IMR-90 (cell line): Measurements from ENCODE around the gene DCTD.

ENCODE experiments used
- BHLHE40 ChIP-seq: fragments of 150-350 bp; IDR thresholded peaks from 2 replicates; pipeline ENCODE4 v1.6.1; 2016; ENCODE audit warnings: mild to moderate bottlenecking, low read depth, low read length
- CEBPB ChIP-seq: IDR thresholded peaks from 2 replicates; pipeline ENCODE4 v1.6.1; 2012; ENCODE audit warnings: low read depth, low read length, improper control_type of control experiment
- CHD1 ChIP-seq: IDR thresholded peaks from 2 replicates; pipeline ENCODE4 v1.6.1; 2012; ENCODE audit warnings: low read depth, low read length, improper control_type of control experiment
- CTCF ChIP-seq: conservative IDR thresholded peaks from 2 replicates; pipeline ENCODE4 v1.5.1; 2012; ENCODE audit warnings: mild to moderate bottlenecking, low read depth, low read length, improper control_type of control experiment
- ELK1 ChIP-seq: fragments of 150-350 bp; IDR thresholded peaks from 2 replicates; pipeline ENCODE4 v1.6.1; 2016; ENCODE audit warnings: low read depth, mild to moderate bottlenecking, low read length, moderate library complexity, borderline replicate concordance
- FOS ChIP-seq: fragments of 150-350 bp; IDR thresholded peaks from 2 replicates; pipeline ENCODE4 v1.6.1; 2016; ENCODE audit warnings: low read depth, low read length
- MAFK ChIP-seq: IDR thresholded peaks from 2 replicates; pipeline ENCODE4 v1.6.1; 2012; ENCODE audit warnings: low read depth, low read length, improper control_type of control experiment
- MAZ ChIP-seq: IDR thresholded peaks from 2 replicates; pipeline ENCODE4 v1.6.1; 2012; ENCODE audit warnings: low read depth, mild to moderate bottlenecking, low read length, improper control_type of control experiment, moderate library complexity, borderline replicate concordance
- MXI1 ChIP-seq: IDR thresholded peaks from 2 replicates; pipeline ENCODE4 v1.6.1; 2012; ENCODE audit warnings: low read depth, mild to moderate bottlenecking, low read length, moderate library complexity, borderline replicate concordance
- POLR2A ChIP-seq: IDR thresholded peaks from 2 replicates; pipeline ENCODE4 v1.6.1; 2012; ENCODE audit warnings: mild to moderate bottlenecking, low read depth, low read length
- RAD21 ChIP-seq: IDR thresholded peaks from 2 replicates; pipeline ENCODE4 v1.6.1; 2012; ENCODE audit warnings: low read length, improper control_type of control experiment
- RCOR1 ChIP-seq: IDR thresholded peaks from 2 replicates; pipeline ENCODE4 v1.6.1; 2012; ENCODE audit warnings: mild to moderate bottlenecking, low read length, improper control_type of control experiment; ENCODE audit not compliant: insufficient replicate concordance
- RFX5 ChIP-seq: IDR thresholded peaks from 2 replicates; pipeline ENCODE4 v1.8.0; 2012; ENCODE audit warnings: low read depth, mild to moderate bottlenecking, low read length, moderate library complexity
- USF2 ChIP-seq: fragments of 150-350 bp; IDR thresholded peaks from 2 replicates; pipeline ENCODE4 v1.6.1; 2017; ENCODE audit warnings: mild to moderate bottlenecking, antibody characterized with exemption, low read length, low read depth

- TF ChIP-seq CTCF (no peak), MXI1 (no peak), POLR2A (no peak), BHLHE40 (no peak), RAD21 (no peak), RFX5 (no peak), RCOR1 (no peak), CEBPB (no peak), FOS (no peak), MAFK (no peak), ELK1 (no peak), MAZ (no peak), USF2 (no peak), CHD1 (no peak)
Measured at GRCh38 chr4:182888891-182889290, 28.3 kb downstream of the DCTD start.
